Peyer's patch (tissue), 4 donors: ENCODE results near the gene QSER1. TPM values are rescaled to one million over a fixed set of nuclear protein-coding genes. Genes with fewer than 3 reads are reported as not detected.

ENCODE experiments used
- DNase-seq, 3 donors: peaks; one replicate each; pipeline ENCODE4 v3.0.0-alpha.2; 2017 to 2019
- H3K27ac ChIP-seq, 4 donors: fragments of 200-600 bp; sonication (generic); one replicate each; pipeline ENCODE4 v1.5.1; 2016 to 2019
- H3K27me3 ChIP-seq, 2 donors: fragments of 200-600 bp; sonication (generic); one replicate each; pipeline ENCODE4 v1.5.1; 2019
- H3K36me3 ChIP-seq, 3 donors: fragments of 200-600 bp; sonication (generic); one replicate each; pipeline ENCODE4 v1.5.1; 2016 to 2019
- H3K4me1 ChIP-seq, 4 donors: fragments of 200-600 bp; sonication (generic); one replicate each; pipeline ENCODE4 v1.5.1; 2016 to 2019
- H3K4me3 ChIP-seq, 4 donors: fragments of 200-600 bp; sonication (generic); 1 replicate in 3 of 4; 2 replicates in 1 of 4; pipeline ENCODE4 v1.5.1; 2016 to 2019; ENCODE audit warnings: mild to moderate bottlenecking in 1 of 4
- H3K9me3 ChIP-seq, 4 donors: fragments of 200-600 bp; sonication (generic); one replicate each; pipeline ENCODE4 v1.5.1; 2016 to 2019; ENCODE audit warnings: mild to moderate bottlenecking in 1 of 4
- POLR2A ChIP-seq, 2 donors: fragments of 450-650 bp; IDR thresholded peaks; one replicate each; pipeline ENCODE4 v1.5.1; 2017; ENCODE audit warnings: antibody characterized with exemption in 2 of 2, mild to moderate bottlenecking in 2 of 2, moderate library complexity in 2 of 2
- total RNA-seq, 4 donors: library from RNA; depleted of rRNA; stranded (reverse); fragments of >200 nt; gene quantifications; one replicate each; pipeline ENCODE4 v1.1.0, GENCODE V29; 2016
- TF ChIP-seq, protein P1 (sequence below), 6 experiments: fragments of 450-650 bp in 4 of 6; fragments of 200-600 bp in 2 of 6; sonication (generic) in 1 of 6; IDR thresholded peaks; one replicate each; pipeline ENCODE4 v1.5.1; 2017 to 2019; ENCODE audit warnings: antibody characterized with exemption in 6 of 6, mild to moderate bottlenecking in 3 of 6, moderate library complexity in 1 of 6

Gene QSER1
- total RNA-seq, 4 donors from 2014 or later: 17.7 to 111 (median 21.9) TPM

- Histone ChIP-seq H3K4me1 (no peaks in the 10 kb centered on the region), H3K27me3 (no peaks in the 10 kb centered on the region), H3K9me3 (no peaks in the 10 kb centered on the region), H3K27ac (no peak overlapping the region), H3K4me3 (no peak overlapping the region), H3K36me3 (peaks cover 0 to 26% (median 0%) of the 10 kb centered on the region in 3 donors)
- no peak for DNase-seq
- no peak for TF ChIP-seq POLR2A (IDR thresholded peaks at IDR 0.05)
- TF ChIP-seq, protein P1, sequence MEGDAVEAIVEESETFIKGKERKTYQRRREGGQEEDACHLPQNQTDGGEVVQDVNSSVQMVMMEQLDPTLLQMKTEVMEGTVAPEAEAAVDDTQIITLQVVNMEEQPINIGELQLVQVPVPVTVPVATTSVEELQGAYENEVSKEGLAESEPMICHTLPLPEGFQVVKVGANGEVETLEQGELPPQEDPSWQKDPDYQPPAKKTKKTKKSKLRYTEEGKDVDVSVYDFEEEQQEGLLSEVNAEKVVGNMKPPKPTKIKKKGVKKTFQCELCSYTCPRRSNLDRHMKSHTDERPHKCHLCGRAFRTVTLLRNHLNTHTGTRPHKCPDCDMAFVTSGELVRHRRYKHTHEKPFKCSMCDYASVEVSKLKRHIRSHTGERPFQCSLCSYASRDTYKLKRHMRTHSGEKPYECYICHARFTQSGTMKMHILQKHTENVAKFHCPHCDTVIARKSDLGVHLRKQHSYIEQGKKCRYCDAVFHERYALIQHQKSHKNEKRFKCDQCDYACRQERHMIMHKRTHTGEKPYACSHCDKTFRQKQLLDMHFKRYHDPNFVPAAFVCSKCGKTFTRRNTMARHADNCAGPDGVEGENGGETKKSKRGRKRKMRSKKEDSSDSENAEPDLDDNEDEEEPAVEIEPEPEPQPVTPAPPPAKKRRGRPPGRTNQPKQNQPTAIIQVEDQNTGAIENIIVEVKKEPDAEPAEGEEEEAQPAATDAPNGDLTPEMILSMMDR (IDR thresholded peaks at IDR 0.05): no peak
Measured at GRCh38 chr11:32972781-32973180, 80.2 kb downstream of the QSER1 start.

GRCh38 chr11:32982626-32983025 is 90.0 kb downstream of the QSER1 start:
- Histone ChIP-seq H3K27ac (no peak overlapping the region), H3K27me3 (no peaks in the 10 kb centered on the region), H3K9me3 (no peaks in the 10 kb centered on the region), H3K36me3 (no peaks in the 10 kb centered on the region), H3K4me1 (no peaks in the 10 kb centered on the region), H3K4me3 (no peak overlapping the region)
- TF ChIP-seq, protein P1 (IDR thresholded peaks at IDR 0.05): no peak
- no peak for DNase-seq

- no peak for TF ChIP-seq POLR2A (IDR thresholded peaks at IDR 0.05)
- TF ChIP-seq, protein P1 (IDR thresholded peaks at IDR 0.05): no peak
- Histone ChIP-seq H3K4me1 (no peaks in the 10 kb centered on the region), H3K4me3 (no peak overlapping the region), H3K27me3 (no peaks in the 10 kb centered on the region), H3K27ac (no peak overlapping the region), H3K9me3 (no peaks in the 10 kb centered on the region), H3K36me3 (no peaks in the 10 kb centered on the region)
- DNase-seq: no peak
Measured at GRCh38 chr11:32983506-32983905, 90.9 kb downstream of the QSER1 start.

GRCh38 chr11:32985600-32985999 is 93.0 kb downstream of the QSER1 start:
- Histone ChIP-seq H3K4me1 (no peaks in the 10 kb centered on the region), H3K27ac (no peak overlapping the region), H3K9me3 (no peaks in the 10 kb centered on the region), H3K4me3 (no peak overlapping the region), H3K36me3 (no peaks in the 10 kb centered on the region), H3K27me3 (no peaks in the 10 kb centered on the region)
- DNase-seq: no peak
- TF ChIP-seq, protein P1 (IDR thresholded peaks at IDR 0.05): no peak
- TF ChIP-seq POLR2A (IDR thresholded peaks at IDR 0.05): no peak

- Histone ChIP-seq H3K27me3 (no peaks in the 10 kb centered on the region), H3K27ac (peak overlapping the region in 1 of 4 donors; percentile 4), H3K4me3 (no peak overlapping the region), H3K4me1 (no peaks in the 10 kb centered on the region), H3K36me3 (no peaks in the 10 kb centered on the region), H3K9me3 (no peaks in the 10 kb centered on the region)
- TF ChIP-seq POLR2A (IDR thresholded peaks at IDR 0.05): no peak
- TF ChIP-seq, protein P1 (IDR thresholded peaks at IDR 0.05): no peak
- DNase-seq: peak in 1 of 3 donors; percentile 65
Measured at GRCh38 chr11:32987851-32988250, 95.2 kb downstream of the QSER1 start.

DNA sequence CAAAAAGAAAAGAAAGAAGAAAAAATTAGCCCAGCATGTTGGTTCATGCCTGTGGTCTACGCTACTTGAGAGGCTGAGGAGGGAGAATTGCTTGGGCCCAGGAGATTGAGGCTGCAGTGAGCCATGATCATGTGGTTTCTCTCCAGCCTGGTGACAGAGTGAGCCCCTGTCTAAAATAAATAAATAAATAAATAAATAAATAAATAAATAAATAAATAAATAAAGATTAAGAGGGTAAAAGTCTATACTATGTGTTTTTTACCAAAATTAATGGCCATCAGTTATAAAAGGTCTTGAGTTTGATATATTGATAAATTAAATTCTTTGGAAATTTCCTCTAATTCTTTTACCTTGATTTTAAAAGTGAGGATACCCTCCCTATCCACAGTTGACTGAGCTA is 97.9 kb downstream of the QSER1 start:
- no peak overlapping the region for H3K27ac ChIP-seq
- H3K4me3 ChIP-seq: no peak overlapping the region
- H3K36me3 ChIP-seq: no peaks in the 10 kb centered on the region
- no peaks in the 10 kb centered on the region for H3K27me3 ChIP-seq
- no peak for TF ChIP-seq POLR2A (IDR thresholded peaks at IDR 0.05)
- TF ChIP-seq, protein P1 (IDR thresholded peaks at IDR 0.05): no peak
- H3K4me1 ChIP-seq: no peaks in the 10 kb centered on the region
- no peaks in the 10 kb centered on the region for H3K9me3 ChIP-seq
- DNase-seq: no peak
